Mesenchymal stem cell (in vitro differentiated cells and primary cell): ENCODE results near the gene C1orf35.

Experiments used
- DNase-seq: peaks from one replicate; pipeline ENCODE4 v3.0.0-alpha.2; 2013
- H2AFZ ChIP-seq: one replicate; pipeline ENCODE4 v1.6.1; 2013; ENCODE audit warnings: low read depth, mild to moderate bottlenecking, control low read depth, inconsistent platforms, low read length, moderate library complexity
- H2AK5ac ChIP-seq: 2 replicates; pipeline ENCODE4 v1.6.1; 2013; ENCODE audit warnings: low read length, moderate library complexity, mild to moderate bottlenecking, inconsistent platforms; ENCODE audit not compliant: severe bottlenecking
- H2BK120ac ChIP-seq: one replicate; pipeline ENCODE4 v1.6.1; 2013; ENCODE audit warnings: low read depth, mild to moderate bottlenecking, inconsistent platforms, low read length, moderate library complexity
- H2BK12ac ChIP-seq, 2 experiments: one replicate each; pipeline ENCODE4 v1.6.1; 2013; ENCODE audit warnings: inconsistent platforms in 2 of 2, low read length in 2 of 2, mild to moderate bottlenecking in 2 of 2, moderate library complexity in 2 of 2, control low read depth in 1 of 2
- H2BK15ac ChIP-seq: one replicate; pipeline ENCODE4 v1.6.1; 2013; ENCODE audit warnings: mild to moderate bottlenecking, low read depth, inconsistent platforms; ENCODE audit not compliant: poor library complexity, severe bottlenecking
- H2BK5ac ChIP-seq: 2 replicates; pipeline ENCODE4 v1.6.1; 2013; ENCODE audit warnings: low read depth, mild to moderate bottlenecking, low read length, control low read depth, inconsistent platforms; ENCODE audit not compliant: poor library complexity, severe bottlenecking
- H3K14ac ChIP-seq, 2 experiments: one replicate each; pipeline ENCODE4 v1.6.1; 2013; ENCODE audit warnings: inconsistent platforms in 2 of 2, low read length in 2 of 2, control low read depth in 1 of 2, mild to moderate bottlenecking in 1 of 2, moderate library complexity in 1 of 2
- H3K18ac ChIP-seq, 2 experiments: one replicate each; pipeline ENCODE4 v1.6.1; 2013; ENCODE audit warnings: inconsistent platforms in 2 of 2, low read length in 2 of 2, control low read depth in 1 of 2, low read depth in 1 of 2, mild to moderate bottlenecking in 1 of 2
- H3K23ac ChIP-seq, 2 experiments: one replicate each; pipeline ENCODE4 v1.6.1; 2013; ENCODE audit warnings: inconsistent platforms in 2 of 2, low read length in 2 of 2, mild to moderate bottlenecking in 2 of 2, moderate library complexity in 2 of 2, control low read depth in 1 of 2
- H3K27ac ChIP-seq: 2 replicates; pipeline ENCODE4 v1.5.1; 2013; ENCODE audit warnings: mild to moderate bottlenecking, moderate library complexity, low read length, control low read depth, inconsistent platforms; ENCODE audit not compliant: poor library complexity, severe bottlenecking
- H3K27me3 ChIP-seq, 2 experiments: 2 replicates each; pipeline versions ENCODE4 v1.6.1 to v1.7.0; 2013; ENCODE audit warnings: low read length in 2 of 2, mild to moderate bottlenecking in 2 of 2, moderate library complexity in 2 of 2, control low read depth in 1 of 2, inconsistent platforms in 1 of 2; ENCODE audit not compliant: control insufficient read depth in 1 of 2, insufficient read depth in 1 of 2
- H3K36me3 ChIP-seq, 2 experiments: 2 replicates each; pipeline versions ENCODE4 v1.6.1 to v1.7.0; 2013; ENCODE audit warnings: low read length in 2 of 2, control low read depth in 1 of 2, inconsistent platforms in 1 of 2, low read depth in 1 of 2, mild to moderate bottlenecking in 1 of 2; ENCODE audit not compliant: insufficient read depth in 2 of 2, control insufficient read depth in 1 of 2
- H3K4ac ChIP-seq, 2 experiments: one replicate each; pipeline ENCODE4 v1.6.1; 2013; ENCODE audit warnings: inconsistent platforms in 2 of 2, low read length in 2 of 2, mild to moderate bottlenecking in 2 of 2, moderate library complexity in 2 of 2, control low read depth in 1 of 2, low read depth in 1 of 2
- H3K4me1 ChIP-seq: 2 replicates; pipeline ENCODE4 v1.6.1; 2013; ENCODE audit warnings: low read depth, low read length, control low read depth; ENCODE audit not compliant: control insufficient read depth, insufficient read depth
- H3K4me2 ChIP-seq: 2 replicates; pipeline ENCODE4 v1.6.1; 2013; ENCODE audit warnings: low read length, mild to moderate bottlenecking, inconsistent platforms; ENCODE audit not compliant: poor library complexity, severe bottlenecking
- H3K4me3 ChIP-seq, 2 experiments: 2 replicates each; pipeline versions ENCODE4 v1.5.1 to v1.7.0; 2013; ENCODE audit warnings: low read length in 2 of 2, mild to moderate bottlenecking in 2 of 2, control low read depth in 1 of 2, low read depth in 1 of 2; ENCODE audit not compliant: insufficient read depth in 1 of 2
- H3K79me1 ChIP-seq: replicated peaks from 2 replicates; pipeline ENCODE4 v1.6.1; 2013; ENCODE audit warnings: mild to moderate bottlenecking, control low read depth, low read length, inconsistent platforms; ENCODE audit not compliant: poor library complexity, severe bottlenecking
- H3K9ac ChIP-seq: 2 replicates; pipeline ENCODE4 v1.7.0; 2013; ENCODE audit warnings: mild to moderate bottlenecking, low read length, moderate library complexity
- H3K9me3 ChIP-seq: 2 replicates; pipeline ENCODE4 v1.7.0; 2013; ENCODE audit warnings: mild to moderate bottlenecking, low read length; ENCODE audit not compliant: control insufficient read depth
- H4K8ac ChIP-seq: one replicate; pipeline ENCODE4 v1.6.1; 2013; ENCODE audit warnings: inconsistent platforms, mild to moderate bottlenecking, low read length, moderate library complexity
- H4K91ac ChIP-seq: one replicate; pipeline ENCODE4 v1.6.1; 2013; ENCODE audit warnings: mild to moderate bottlenecking, low read length, inconsistent platforms
- WGBS: methylation state at CpG from one replicate; pipeline ENCODE4 v1.1.7; 2013; ENCODE audit warnings: mixed read lengths; 5-methylcytosine and 5-hydroxymethylcytosine counted together

Gene C1orf35

GRCh38 chr1:228066416-228066815 is 36.7 kb downstream of the C1orf35 start:
- H3K27me3 ChIP-seq, result peaks cover 57 to 83% of the 10 kb centered on the region in 2 experiments
- no peak overlapping the region for H4K91ac ChIP-seq
- no peaks in the 10 kb centered on the region for H3K36me3 ChIP-seq
- no peaks in the 10 kb centered on the region for H3K9me3 ChIP-seq
- no peak overlapping the region for H3K23ac ChIP-seq
- 49% methylated on average over 4 of the region's 4 CpGs for WGBS
- H2AFZ ChIP-seq, result no peak overlapping the region
- H3K79me1 ChIP-seq, result no peaks in the 10 kb centered on the region
- H3K9ac ChIP-seq, result no peak overlapping the region
- H2AK5ac ChIP-seq, result no peak overlapping the region
- no peak overlapping the region for H2BK12ac ChIP-seq
- H4K8ac ChIP-seq, result no peak overlapping the region
- H3K4me2 ChIP-seq, result no peak overlapping the region
- no peak for DNase-seq
- peaks cover 2% of the 10 kb centered on the region for H3K4me1 ChIP-seq
- H3K27ac ChIP-seq, result no peak overlapping the region
- H3K14ac ChIP-seq, result no peak overlapping the region
- H2BK5ac ChIP-seq, result no peak overlapping the region
- no peak overlapping the region for H3K18ac ChIP-seq
- H2BK120ac ChIP-seq, result no peak overlapping the region
- no peak overlapping the region for H3K4me3 ChIP-seq
- H2BK15ac ChIP-seq, result no peak overlapping the region
- no peak overlapping the region for H3K4ac ChIP-seq

GRCh38 chr1:228065543-228066347 is 37.4 kb downstream of the C1orf35 start:
- H3K9me3 ChIP-seq, result no peaks in the 10 kb centered on the region
- 77% methylated on average over 15 of the region's 15 CpGs for WGBS
- H2BK5ac ChIP-seq, result no peak overlapping the region
- H3K27me3 ChIP-seq, result peaks cover 51 to 88% of the 10 kb centered on the region in 2 experiments
- no peaks in the 10 kb centered on the region for H3K79me1 ChIP-seq
- peaks cover 2% of the 10 kb centered on the region for H3K4me1 ChIP-seq
- H3K4me2 ChIP-seq, result no peak overlapping the region
- no peak overlapping the region for H3K4me3 ChIP-seq
- H4K8ac ChIP-seq, result no peak overlapping the region
- H2BK120ac ChIP-seq, result no peak overlapping the region
- H3K4ac ChIP-seq, result no peak overlapping the region
- no peak overlapping the region for H3K27ac ChIP-seq
- no peak overlapping the region for H3K14ac ChIP-seq
- DNase-seq, result no peak
- no peak overlapping the region for H2BK12ac ChIP-seq
- no peak overlapping the region for H3K9ac ChIP-seq
- no peaks in the 10 kb centered on the region for H3K36me3 ChIP-seq
- H2BK15ac ChIP-seq, result no peak overlapping the region
- H3K18ac ChIP-seq, result no peak overlapping the region
- H4K91ac ChIP-seq, result no peak overlapping the region
- H2AFZ ChIP-seq, result no peak overlapping the region
- H2AK5ac ChIP-seq, result no peak overlapping the region
- no peak overlapping the region for H3K23ac ChIP-seq

GRCh38 chr1:228064741-228065542 is 38.2 kb downstream of the C1orf35 start:
- no peak overlapping the region for H3K18ac ChIP-seq
- H3K4me3 ChIP-seq, result no peak overlapping the region
- H3K4ac ChIP-seq, result no peak overlapping the region
- H2AK5ac ChIP-seq, result no peak overlapping the region
- no peaks in the 10 kb centered on the region for H3K79me1 ChIP-seq
- H3K9me3 ChIP-seq, result no peaks in the 10 kb centered on the region
- no peak overlapping the region for H4K91ac ChIP-seq
- no peak overlapping the region for H2BK120ac ChIP-seq
- no peak overlapping the region for H3K9ac ChIP-seq
- no peak overlapping the region for H3K23ac ChIP-seq
- H2BK12ac ChIP-seq, result no peak overlapping the region
- 62% methylated on average over 14 of the region's 15 CpGs for WGBS
- no peak for DNase-seq
- H3K27me3 ChIP-seq, result peaks cover 44 to 89% of the 10 kb centered on the region in 2 experiments
- H3K14ac ChIP-seq, result no peak overlapping the region
- H3K4me2 ChIP-seq, result no peak overlapping the region
- peaks cover 2% of the 10 kb centered on the region for H3K4me1 ChIP-seq
- H2AFZ ChIP-seq, result no peak overlapping the region
- no peak overlapping the region for H2BK15ac ChIP-seq
- H3K27ac ChIP-seq, result no peak overlapping the region
- no peak overlapping the region for H2BK5ac ChIP-seq
- H3K36me3 ChIP-seq, result no peaks in the 10 kb centered on the region
- H4K8ac ChIP-seq, result no peak overlapping the region

GRCh38 chr1:228064296-228064695 is 38.8 kb downstream of the C1orf35 start:
- Histone ChIP-seq H3K36me3 (no peaks in the 10 kb centered on the region), H3K9ac (no peak overlapping the region), H4K8ac (no peak overlapping the region), H3K4me1 (peaks cover 2% of the 10 kb centered on the region), H3K27me3 (peaks cover 40 to 91% of the 10 kb centered on the region in 2 experiments), H3K4me2 (no peak overlapping the region), H2AK5ac (no peak overlapping the region), H2BK5ac (no peak overlapping the region), H3K23ac (no peak overlapping the region), H3K14ac (no peak overlapping the region), H4K91ac (no peak overlapping the region), H2AFZ (no peak overlapping the region), H2BK15ac (no peak overlapping the region), H3K4ac (no peak overlapping the region), H3K18ac (no peak overlapping the region), H3K79me1 (no peaks in the 10 kb centered on the region), H3K9me3 (no peaks in the 10 kb centered on the region), H3K27ac (no peak overlapping the region), H2BK120ac (no peak overlapping the region), H2BK12ac (no peak overlapping the region), H3K4me3 (no peak overlapping the region)
- no peak for DNase-seq
- 40% methylated on average over 8 of the region's 8 CpGs for WGBS
